Tibial artery (tissue), 4 donors: Measurements from ENCODE around the gene TRAPPC5.

ENCODE experiments used
- DNase-seq, 2 donors: peaks; one replicate each; pipeline ENCODE4 v3.0.0-alpha.2; 2019
- H3K27ac ChIP-seq, 2 donors: fragments of 200-600 bp; sonication (generic) in 1 of 2; 1 replicate in 1 of 2; 2 replicates in 1 of 2; pipeline ENCODE4 v1.5.1; 2018 to 2019; ENCODE audit warnings: mild to moderate bottlenecking in 1 of 2
- H3K27me3 ChIP-seq, 2 donors: fragments of 200-600 bp; sonication (generic) in 1 of 2; one replicate each; pipeline versions ENCODE4 v1.5.1 to v1.6.0; 2016 to 2019
- H3K36me3 ChIP-seq, 3 donors: fragments of 200-600 bp; sonication (generic) in 2 of 3; one replicate each; pipeline ENCODE4 v1.5.1; 2016 to 2019; ENCODE audit warnings: mild to moderate bottlenecking in 2 of 3
- H3K4me1 ChIP-seq, 4 donors: fragments of 200-600 bp; sonication (generic) in 2 of 4; 1 replicate in 3 of 4; 2 replicates in 1 of 4; pipeline ENCODE4 v1.5.1; 2016 to 2019
- H3K4me3 ChIP-seq, 2 donors: fragments of 200-600 bp; sonication (generic) in 1 of 2; 1 replicate in 1 of 2; 2 replicates in 1 of 2; pipeline ENCODE4 v1.5.1; 2018 to 2019; ENCODE audit warnings: mild to moderate bottlenecking in 2 of 2
- H3K9me3 ChIP-seq, 3 donors: fragments of 200-600 bp; sonication (generic) in 1 of 3; one replicate each; pipeline ENCODE4 v1.5.1; 2016 to 2019
- CTCF ChIP-seq, 2 experiments: fragments of 200-600 bp in 1 of 2; fragments of 450-650 bp in 1 of 2; IDR thresholded peaks; one replicate each; pipeline ENCODE4 v1.5.1; 2017 to 2019; ENCODE audit warnings: antibody characterized with exemption in 2 of 2, mild to moderate bottlenecking in 1 of 2, moderate library complexity in 1 of 2
- intact Hi-C: fragments of 100-400 bp; cut with DNase I; formaldehyde crosslinking; loops from one replicate; pipeline ENCODE4 v1.15.0; 2023; ENCODE audit warnings: low total_unique reads

The TRAPPC5 gene

GRCh38 chr19:7692417-7693088 is 11.9 kb downstream of the TRAPPC5 start:
- intact Hi-C loops, result no loop called here
- no peak overlapping the region for H3K27ac ChIP-seq
- no peaks in the 10 kb centered on the region for H3K9me3 ChIP-seq
- no peaks in the 10 kb centered on the region for H3K4me1 ChIP-seq
- no peak for DNase-seq
- no peak for TF ChIP-seq CTCF (IDR thresholded peaks at IDR 0.05)
- peaks cover 0 to 34% of the 10 kb centered on the region in 2 donors for H3K27me3 ChIP-seq
- H3K36me3 ChIP-seq, result no peaks in the 10 kb centered on the region
- H3K4me3 ChIP-seq, result no peak overlapping the region

- intact Hi-C loops, result no loop called here
- Histone ChIP-seq H3K27me3 (peaks cover 0 to 42% of the 10 kb centered on the region in 2 donors), H3K4me1 (no peaks in the 10 kb centered on the region), H3K36me3 (no peaks in the 10 kb centered on the region), H3K27ac (no peak overlapping the region), H3K4me3 (no peak overlapping the region), H3K9me3 (no peaks in the 10 kb centered on the region)
- no peak for DNase-seq
- no peak for TF ChIP-seq CTCF (IDR thresholded peaks at IDR 0.05)
Observed at GRCh38 chr19:7694499-7694898, 13.9 kb downstream of the TRAPPC5 start.

GRCh38 chr19:7697721-7698287 is 17.2 kb downstream of the TRAPPC5 start:
- Histone ChIP-seq H3K27me3 (peaks cover 0 to 55% of the 10 kb centered on the region in 2 donors), H3K27ac (no peak overlapping the region), H3K9me3 (no peaks in the 10 kb centered on the region), H3K36me3 (no peaks in the 10 kb centered on the region), H3K4me3 (no peak overlapping the region), H3K4me1 (no peaks in the 10 kb centered on the region)
- intact Hi-C loops, result no loop called here
- TF ChIP-seq CTCF (IDR thresholded peaks at IDR 0.05), result no peak
- no peak for DNase-seq

- intact Hi-C loops, result no loop called here
- Histone ChIP-seq H3K27ac (no peak overlapping the region), H3K36me3 (no peaks in the 10 kb centered on the region), H3K9me3 (no peaks in the 10 kb centered on the region), H3K27me3 (peaks cover 0 to 59% of the 10 kb centered on the region in 2 donors), H3K4me1 (no peaks in the 10 kb centered on the region), H3K4me3 (no peak overlapping the region)
- DNase-seq, result no peak
- no peak for TF ChIP-seq CTCF (IDR thresholded peaks at IDR 0.05)
Observed at GRCh38 chr19:7698583-7698982, 17.9 kb downstream of the TRAPPC5 start.

GRCh38 chr19:7699003-7699402 is 18.4 kb downstream of the TRAPPC5 start:
- Histone ChIP-seq H3K4me1 (no peaks in the 10 kb centered on the region), H3K27ac (no peak overlapping the region), H3K36me3 (no peaks in the 10 kb centered on the region), H3K9me3 (no peaks in the 10 kb centered on the region), H3K4me3 (no peak overlapping the region), H3K27me3 (peaks cover 0 to 61% of the 10 kb centered on the region in 2 donors)
- no peak for TF ChIP-seq CTCF (IDR thresholded peaks at IDR 0.05)
- no peak for DNase-seq
- intact Hi-C loops, result no loop called here
